HG02981 (cell line): ENCODE measurements around the gene OR14C36.
"Not testable (repeated sequence)": the region's sequence is repeated elsewhere in the genome, so short reads cannot be mapped to it uniquely, and the experiment has no call there.

ENCODE experiments used
- ATAC-seq: cut with Tn5 transposase; IDR thresholded peaks from one replicate; pipeline ENCODE4 v1.9.1; 2021; ENCODE audit warnings: mild to moderate bottlenecking, moderate library complexity; ENCODE audit not compliant: unreplicated experiment

The OR14C36 gene, protein sequence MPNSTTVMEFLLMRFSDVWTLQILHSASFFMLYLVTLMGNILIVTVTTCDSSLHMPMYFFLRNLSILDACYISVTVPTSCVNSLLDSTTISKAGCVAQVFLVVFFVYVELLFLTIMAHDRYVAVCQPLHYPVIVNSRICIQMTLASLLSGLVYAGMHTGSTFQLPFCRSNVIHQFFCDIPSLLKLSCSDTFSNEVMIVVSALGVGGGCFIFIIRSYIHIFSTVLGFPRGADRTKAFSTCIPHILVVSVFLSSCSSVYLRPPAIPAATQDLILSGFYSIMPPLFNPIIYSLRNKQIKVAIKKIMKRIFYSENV

DNA sequence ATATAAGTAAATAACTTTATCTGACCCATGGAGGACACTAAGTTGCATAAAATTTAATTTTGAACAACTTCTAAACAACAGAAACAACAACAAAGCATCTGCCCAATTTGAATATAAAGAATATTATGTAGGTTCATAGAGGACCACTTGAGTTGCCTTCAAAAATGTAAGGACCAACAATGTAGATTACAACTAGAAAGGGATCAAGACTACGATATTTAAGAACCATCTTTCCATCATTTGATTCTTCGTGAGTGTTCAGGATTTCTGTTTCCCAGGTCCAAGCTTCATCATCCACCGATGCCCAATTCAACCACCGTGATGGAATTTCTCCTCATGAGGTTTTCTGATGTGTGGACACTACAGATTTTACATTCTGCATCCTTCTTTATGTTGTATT is at the start of gene OR14C36:
TSS of gene OR14C36 (plus strand) at position 301 of the 400 bp plus-strand sequence. CDS start at position 301, 0 bp downstream.
- no peak for ATAC-seq

DNA sequence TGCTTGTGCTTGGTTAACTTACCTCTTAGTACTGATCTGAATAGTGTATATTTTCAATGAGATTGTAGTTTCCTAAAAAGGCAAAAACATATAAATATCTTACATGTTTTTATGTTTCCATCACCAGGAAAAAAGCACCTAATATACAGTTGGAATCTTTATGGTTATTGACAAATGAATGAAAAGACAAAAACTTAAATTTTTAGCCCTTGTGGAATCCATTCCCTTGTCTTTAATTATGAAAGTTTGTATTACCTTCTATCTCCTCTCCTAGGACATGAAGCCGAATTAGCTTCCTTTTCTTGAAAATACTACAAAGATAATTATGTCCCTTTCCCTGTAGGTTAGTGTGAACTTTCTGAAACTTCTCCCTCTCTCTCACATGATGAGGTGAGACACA is 45.3 kb upstream of the OR14C36 start, which contains the start of gene OR2T12:
TSS of gene OR2T12 (minus strand) at position 101 of the 400 bp plus-strand sequence. CDS start 7,846 bp downstream, outside the sequence.
- ATAC-seq, result no peak

DNA sequence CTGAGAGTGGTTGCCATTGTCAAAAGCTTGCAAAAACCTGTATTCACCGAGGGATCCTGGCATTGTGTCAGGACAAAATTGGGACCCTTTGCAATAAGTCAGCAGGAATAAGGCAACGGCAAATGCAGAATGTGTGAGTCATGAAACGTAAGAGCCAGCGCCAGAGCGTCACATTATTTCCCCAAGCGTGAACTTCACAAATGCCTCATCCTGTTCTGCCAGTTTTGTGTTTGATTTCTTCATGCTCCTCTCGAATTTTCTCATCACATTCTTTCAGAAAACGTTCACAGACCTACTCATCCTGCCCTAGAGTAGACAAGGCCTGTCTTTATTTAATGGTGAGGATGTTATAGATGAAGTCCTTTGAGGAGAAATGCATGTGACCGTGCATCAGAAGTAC is 42.9 kb upstream of the OR14C36 start:
- not testable (repeated sequence) for ATAC-seq

DNA sequence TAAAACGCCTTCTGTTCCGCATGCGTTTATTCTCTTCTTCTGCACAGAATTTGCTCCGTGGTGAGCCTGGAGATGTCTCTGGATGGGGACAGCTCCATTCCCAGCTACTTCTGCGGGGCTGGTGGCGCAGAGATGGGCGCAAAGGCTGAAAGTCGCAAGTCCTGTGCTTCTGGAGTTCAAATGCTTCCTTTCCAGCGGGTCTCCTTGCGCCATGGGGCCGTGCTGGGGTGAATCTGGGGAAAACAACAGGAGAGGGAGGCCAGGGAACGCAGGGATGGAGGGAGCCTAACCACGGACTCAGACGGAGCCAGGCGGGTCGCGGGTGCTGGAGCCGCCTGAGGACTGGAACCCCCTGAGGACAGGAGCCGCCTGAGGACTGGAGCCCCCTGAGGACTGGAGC is 42.5 kb upstream of the OR14C36 start:
- no peak for ATAC-seq

DNA sequence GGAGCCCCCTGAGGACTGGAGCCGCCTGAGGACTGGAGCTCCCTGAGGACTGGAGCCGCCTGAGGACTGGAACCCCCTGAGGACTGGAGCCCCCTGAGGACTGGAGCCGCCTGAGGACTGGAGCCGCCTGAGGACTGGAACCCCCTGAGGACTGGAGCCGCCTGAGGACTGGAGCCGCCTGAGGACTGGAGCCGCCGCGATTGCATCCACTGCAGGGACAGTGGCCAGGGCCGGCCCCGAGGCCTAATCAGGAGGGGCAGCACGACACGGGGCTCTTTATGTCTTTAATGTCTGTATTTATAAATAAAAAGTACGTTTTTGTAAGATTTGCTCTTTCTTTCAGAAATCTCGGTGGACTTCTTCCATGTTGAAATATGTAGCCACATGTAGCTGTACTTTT is 41.8 kb upstream of the OR14C36 start:
- ATAC-seq, result not testable (repeated sequence)

DNA sequence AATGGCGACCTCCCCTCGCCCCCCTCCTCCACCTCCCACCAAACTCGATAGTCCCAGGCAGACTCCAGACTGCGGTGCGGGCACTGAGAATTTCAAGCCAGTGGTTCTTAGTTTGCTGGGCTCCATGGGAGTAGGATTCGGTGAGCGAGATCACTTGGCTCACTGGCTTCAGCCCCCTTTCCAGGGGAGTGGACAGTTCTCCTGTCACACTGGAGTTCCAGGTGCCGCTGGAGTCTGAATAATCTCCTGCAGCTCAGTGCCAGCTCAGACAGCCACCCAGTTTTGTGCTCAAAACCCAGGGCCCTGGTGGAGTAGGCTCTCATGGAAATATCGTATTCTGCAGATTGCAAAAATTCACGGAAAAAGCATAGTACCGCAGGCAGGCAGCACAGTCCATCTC is 31.8 kb upstream of the OR14C36 start:
- no peak for ATAC-seq

DNA sequence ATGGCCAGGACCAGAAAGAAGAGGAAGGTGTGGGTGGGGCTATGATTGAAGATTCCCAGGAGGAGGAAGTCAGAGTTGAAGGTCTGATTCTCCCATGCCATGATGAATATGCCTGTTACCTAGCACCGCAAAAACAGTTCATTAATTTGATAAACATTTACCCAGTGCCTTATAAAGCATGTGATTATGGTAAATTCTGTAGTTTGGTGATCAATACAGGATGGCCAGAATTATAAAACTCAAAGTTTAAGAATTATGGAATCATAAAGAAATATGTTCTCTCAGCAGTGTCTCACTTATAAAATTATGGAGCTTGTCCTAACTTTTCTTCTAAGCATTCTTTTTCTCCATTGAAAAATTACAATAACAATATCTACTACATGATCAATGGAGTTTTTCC is 24.1 kb upstream of the OR14C36 start, which contains the start of gene OR2M7:
TSS of gene OR2M7 (minus strand) at position 101 of the 400 bp plus-strand sequence. CDS start at position 101, 0 bp downstream.
- ATAC-seq, result no peak

DNA sequence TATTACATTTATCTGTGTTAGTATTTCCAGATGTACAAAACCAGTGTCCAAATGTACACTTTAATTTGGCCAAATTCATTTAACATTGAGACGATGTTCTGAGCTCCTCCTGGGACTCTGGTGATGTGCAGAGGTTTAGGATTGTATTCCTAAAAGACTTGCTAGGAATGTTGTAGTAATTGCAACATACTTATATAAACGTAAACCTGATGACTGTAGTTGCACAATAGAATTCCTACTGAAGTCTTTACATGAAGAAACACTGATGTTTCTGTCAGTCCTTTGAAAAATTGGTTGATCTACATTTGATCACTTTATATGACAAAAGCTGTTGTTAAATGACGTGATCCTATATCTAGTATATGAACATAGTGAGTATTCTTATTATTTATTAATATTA is 5.1 kb upstream of the OR14C36 start:
- no peak for ATAC-seq

DNA sequence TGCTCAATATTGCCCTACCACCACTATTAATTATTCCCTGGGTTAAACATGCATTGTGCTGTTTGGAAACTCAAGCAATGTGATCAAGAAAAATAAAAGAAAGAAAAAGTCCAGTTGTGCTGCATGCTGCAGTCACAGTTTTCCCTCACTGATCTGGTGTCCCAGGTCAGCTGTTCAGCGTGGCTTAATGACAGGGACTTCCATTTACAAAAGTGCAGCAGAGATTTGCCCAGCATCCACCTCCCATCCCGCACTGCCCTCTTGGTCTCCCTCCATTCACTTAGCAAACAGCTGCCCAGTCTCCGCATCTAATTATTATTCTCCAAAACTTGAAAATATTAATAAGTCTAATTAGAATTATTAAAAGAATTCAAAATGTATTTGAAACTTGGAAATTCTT is 10.8 kb downstream of the OR14C36 start:
- no peak for ATAC-seq

DNA sequence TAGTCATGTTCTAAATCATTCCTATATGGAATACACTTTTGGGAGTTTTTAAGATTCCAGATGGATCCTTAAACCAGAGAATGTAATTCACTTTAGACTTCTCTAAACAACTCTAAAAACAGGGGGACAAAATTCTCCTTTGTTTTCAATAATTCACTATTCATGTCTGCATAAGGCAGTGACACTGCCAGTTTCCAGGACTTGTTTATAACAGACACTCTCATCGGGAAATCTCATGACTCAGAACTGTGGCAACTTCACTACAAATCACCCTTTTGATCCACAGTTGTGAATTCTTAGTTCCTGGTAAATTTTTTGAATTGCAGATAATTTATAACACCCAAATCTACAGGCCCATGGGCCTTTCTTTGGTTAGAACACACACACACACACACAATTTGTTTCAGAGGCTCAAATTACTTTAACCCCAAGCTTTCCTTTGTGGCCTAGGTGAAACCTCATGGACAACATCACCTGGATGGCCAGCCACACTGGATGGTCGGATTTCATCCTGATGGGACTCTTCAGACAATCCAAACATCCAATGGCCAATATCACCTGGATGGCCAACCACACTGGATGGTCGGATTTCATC is 12.6 kb downstream of the OR14C36 start, which contains the start of gene OR2T4:
TSS of gene OR2T4 (plus strand) at position 545 of the 595 bp plus-strand sequence. CDS start at position 545, 0 bp downstream.
- ATAC-seq, result no peak

DNA sequence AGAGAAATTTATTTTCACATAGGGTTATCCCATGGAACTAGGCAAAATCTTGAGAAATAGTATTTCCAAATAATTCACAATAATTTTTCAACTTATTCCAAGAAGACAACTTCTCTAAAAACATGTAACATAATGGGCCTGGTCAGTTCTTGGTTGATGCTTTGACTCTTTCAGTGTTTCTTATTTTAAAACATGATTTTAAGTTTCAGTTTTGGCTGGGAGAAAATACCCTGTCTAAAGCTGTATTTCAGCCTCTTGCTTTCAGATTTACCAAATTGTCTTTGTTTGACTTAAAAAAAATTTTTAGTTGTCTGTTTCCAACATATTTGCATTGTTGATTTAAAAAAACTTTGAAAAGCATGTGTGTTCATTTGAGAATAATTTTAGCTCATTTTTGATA is 18.0 kb downstream of the OR14C36 start:
- no peak for ATAC-seq

DNA sequence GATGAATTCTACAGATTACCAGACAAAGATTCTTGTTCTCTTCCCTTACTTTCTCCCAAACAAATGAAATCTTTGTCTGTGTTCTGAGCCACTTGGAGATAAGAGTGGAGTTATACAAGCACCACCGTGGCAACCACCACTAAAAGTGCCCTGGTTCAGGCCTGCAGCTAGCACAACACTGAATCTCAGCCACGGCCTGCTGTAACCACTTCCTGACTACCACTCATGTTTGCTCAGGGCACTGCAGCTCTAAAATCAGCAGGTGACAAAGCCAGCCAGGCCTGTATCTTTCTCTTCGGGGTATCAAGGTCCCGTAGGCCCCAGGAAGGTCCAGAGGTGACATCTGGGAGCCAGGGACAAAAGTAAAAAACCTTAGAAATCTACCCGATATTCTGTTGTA is 23.8 kb downstream of the OR14C36 start:
- no peak for ATAC-seq

DNA sequence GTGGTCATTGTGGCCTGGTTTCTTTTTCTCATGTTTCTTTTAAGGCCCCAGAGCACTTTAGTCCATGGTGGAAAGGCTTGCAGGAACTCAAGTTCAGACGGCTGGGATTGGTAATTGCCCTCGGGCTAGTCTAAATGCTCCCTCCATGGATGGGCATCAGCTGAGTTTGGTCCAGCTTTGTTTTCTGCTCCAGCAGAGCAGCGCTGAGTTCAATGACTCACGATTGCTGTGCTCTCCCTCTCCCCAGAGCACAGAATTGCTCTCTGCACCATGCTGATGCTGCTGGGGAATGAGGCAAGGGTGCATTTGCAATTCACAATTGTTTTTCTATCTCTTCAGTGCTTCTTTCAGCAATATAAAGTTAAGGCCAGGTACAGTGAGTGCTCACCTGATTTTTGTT is 25.2 kb downstream of the OR14C36 start:
- ATAC-seq, result no peak

DNA sequence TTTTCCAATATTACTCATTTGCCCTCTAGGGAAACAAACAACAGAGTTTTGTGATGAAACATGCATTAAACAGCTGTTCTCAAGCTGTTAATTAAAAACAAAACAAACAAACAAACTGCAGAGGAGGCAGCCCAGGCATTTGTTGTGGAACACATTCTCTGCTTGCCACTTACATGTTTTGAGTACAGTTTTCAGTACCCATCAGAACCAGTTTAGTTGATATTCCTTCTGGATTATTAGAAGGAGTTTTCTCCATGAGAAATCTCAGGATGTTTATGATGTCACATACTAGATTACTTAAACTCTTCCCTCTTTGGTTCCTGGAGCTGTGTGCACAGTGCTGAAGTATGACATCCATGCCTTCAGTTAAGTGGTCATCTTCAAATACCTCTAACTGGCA is 26.9 kb downstream of the OR14C36 start, which contains the start of gene OR2T6:
TSS of gene OR2T6 (plus strand) at position 301 of the 400 bp plus-strand sequence. CDS start 11,863 bp downstream, outside the sequence.
- no peak for ATAC-seq

DNA sequence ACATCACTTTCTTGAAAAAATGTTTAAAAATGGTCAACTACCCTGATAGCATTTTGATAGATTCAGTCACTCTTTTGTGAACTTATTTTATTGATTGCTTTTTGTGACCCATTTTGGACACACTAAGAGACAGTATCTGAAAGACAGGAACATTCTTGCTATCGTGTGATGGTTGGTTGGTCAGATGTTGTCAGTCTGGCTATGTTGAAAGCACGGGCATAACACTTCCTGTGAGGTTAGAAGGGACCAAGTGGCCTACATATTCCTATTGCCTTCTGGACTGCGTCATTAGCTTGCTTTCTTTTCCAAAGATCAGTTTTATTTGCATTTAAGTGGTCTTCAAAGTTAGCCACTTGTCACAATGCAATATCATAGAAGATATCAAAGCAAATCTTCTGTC is 28.3 kb downstream of the OR14C36 start:
- no peak for ATAC-seq

DNA sequence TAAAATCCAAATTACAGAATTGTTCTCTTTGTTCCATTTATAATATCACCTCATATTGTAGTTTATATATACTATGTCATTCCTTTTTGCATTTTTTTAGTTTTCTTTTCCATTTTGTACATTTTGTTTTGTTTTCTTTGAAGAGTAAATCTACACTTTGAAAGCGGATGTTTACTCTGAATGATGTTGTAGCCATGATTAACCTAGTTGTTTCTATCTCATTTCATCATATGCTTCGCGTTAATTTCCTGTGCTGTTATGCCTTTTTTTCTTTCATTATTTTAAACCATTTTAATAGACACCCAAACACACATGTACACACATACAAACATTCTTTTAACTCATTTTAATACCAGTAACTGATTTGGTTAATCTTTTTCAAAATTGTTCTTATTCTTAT is 32.3 kb downstream of the OR14C36 start:
- no peak for ATAC-seq

DNA sequence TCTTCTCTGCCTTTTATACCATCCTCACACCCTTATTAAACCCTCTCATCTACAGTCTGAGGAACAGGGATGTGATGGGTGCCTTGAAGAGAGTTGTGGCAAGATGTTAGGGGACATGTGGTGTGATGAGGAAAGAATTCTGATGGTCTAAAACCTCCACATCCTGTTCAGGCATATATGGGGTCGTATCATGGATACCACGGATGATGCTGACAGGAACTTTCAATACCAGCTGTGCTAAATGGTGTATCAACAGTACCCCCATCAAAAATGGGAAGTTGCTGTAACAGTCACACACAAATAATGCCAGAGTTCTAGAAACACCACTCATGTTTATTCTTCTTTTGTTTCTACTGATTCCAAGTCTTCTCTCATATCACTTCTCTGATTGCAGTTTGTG is 39.9 kb downstream of the OR14C36 start:
- ATAC-seq, result no peak

DNA sequence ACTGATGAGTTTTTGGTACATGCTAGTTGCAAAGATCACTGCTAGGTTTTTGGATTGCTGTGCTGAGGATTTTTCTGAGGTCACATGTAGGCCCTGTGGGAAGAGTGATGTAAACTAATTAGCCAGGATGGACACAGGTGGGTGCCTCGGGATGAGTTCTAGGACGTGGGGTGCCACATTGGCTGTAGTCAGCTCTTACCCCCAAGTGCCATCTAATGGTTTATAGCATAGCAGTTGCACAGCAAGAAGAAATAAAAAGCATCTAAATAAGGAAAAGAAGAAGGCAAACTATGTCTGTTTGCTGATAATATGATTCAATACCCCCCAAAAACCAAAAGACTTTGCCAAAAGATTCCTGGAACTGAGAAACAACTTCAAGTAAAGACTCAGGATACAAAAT is 44.5 kb downstream of the OR14C36 start:
- ATAC-seq, result no peak
